HG02763 (cell line): Measurements from ENCODE around the gene TULP4.
"Not testable (repeated sequence)": the region's sequence is repeated elsewhere in the genome, so short reads cannot be mapped to it uniquely, and the experiment has no call there.

Experiments
- ATAC-seq: cut with Tn5 transposase; IDR thresholded peaks from one replicate; pipeline ENCODE4 v1.9.1; 2021; ENCODE audit warnings: mild to moderate bottlenecking, moderate library complexity; ENCODE audit not compliant: unreplicated experiment

TULP4 gene

DNA sequence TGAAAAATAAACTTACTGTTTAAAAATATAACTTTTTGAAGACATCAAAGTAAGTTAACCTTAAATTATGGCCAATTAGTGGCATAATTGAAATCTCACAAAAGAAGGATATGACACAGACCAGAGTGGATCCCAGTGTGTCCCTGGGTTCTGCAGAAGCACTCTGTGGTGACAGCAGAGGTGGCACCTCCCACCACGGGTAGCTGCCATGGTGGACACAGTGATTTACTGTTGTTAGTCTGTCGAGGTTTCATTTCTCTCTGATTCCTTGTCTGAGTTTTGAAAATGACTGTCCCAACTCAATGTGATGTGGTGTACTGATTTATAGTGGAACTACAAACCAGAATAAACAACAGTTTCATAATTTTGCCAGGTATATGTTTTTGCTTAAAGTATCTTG lies 76.5 kb downstream of the TULP4 start:
- no peak for ATAC-seq

DNA sequence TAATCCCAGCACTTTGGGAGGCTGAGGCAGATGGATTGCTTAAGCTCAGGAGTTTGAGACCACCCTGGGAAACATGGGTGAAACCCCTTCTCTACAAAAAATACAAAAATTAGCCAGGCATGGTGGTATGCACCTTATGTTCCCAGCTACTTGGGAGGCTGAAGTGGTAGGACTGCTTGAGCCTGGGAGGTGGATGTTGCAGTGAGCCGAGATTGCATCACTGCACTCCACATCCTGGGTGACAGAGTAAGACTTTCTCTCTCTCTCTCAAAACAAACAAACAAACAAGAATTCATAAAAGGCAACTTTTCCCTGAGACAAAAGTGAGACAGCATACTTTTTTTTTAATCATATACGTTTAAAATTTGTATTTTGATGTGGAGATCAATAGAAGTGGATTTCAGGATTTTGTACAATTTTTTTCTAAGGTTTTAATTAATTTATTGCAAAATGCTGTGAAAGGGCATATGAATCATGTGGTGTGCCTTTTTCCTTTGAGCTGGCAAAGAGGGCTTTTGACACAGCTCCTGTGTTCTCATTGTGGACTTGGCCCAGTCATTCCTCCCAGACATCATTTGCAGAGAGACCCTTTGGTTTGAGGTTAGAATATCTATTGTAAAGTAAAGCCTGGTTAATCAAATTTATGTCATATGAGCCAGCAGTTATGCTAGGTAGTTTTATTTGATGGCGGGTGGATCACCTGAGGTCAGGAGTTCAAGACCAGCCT lies 77.1 kb downstream of the TULP4 start:
- no peak for ATAC-seq

DNA sequence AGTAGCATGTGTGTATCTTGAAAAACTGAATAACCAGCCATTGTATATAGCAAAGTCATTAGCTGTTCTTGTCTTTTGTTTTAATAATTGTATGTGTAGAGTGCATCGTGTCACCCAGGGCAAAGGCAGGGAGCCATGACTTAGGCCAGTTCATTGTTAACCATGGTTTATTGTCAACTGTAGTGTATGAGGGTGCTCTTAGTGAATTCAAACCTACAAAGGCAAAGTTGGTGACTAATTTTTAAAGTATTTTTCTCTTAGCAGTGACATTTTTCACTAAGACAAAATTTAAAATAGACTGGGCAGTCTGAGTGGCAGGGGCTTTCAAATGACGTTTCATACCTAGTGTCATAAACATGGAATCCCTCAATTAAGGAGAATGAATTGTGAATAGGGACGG lies 79.0 kb downstream of the TULP4 start:
- ATAC-seq = no peak

DNA sequence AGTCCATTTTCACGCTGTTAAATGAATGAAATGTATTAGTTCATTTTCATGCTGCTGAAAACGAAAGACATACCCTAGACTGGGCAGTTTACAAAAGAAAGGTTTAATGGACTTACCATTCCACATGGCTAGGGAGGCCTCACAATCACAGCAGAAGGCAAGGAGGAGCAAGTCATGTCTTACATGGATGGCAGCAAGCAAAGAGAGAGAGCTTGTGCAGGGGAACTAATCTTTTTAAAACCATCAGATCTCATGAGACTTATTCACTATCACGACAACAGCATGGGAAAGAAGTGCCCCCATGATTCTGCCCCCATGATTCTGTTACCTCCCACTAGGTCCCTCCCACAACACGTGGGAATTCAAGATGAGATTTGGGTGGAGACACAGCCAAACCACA lies 79.7 kb downstream of the TULP4 start:
- ATAC-seq = not testable (repeated sequence)

DNA sequence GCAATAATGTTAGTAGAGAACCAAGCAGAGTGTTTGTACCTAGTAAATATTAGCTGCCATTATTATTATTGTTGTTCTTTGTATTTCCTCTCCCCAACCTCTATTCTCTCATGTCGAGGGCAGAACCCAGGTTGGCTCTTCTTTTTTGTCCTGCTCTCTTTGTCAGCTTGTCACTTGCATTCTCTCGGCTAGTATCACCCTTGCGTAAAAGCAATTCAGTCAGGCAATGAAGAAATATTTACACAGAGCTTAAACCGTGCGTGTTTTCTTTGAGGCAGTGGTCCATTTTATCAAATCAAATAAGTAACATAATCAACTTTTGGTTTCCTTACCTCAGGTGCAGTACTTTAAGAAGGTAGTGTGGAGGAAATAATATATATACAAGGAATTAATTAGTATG lies 83.9 kb downstream of the TULP4 start:
- ATAC-seq = no peak

DNA sequence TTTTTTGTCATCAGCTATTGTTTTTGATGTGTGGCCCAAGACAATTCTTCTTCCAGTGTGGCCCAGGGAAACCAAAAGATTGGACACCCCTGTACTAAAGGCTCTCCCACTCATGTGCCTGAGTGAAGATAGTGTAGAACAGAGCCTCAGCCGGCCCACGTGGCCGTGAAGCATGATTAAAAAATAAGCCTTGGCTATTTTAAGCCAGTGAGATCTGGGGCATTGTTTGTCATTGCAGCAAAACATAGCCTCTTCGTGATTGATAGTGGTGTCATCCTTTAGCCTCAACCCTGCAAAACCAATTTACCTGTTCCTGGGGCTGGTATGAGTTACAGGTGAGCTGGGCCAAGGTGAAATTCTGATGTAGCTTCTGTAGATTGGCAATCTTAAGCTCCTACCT lies 85.3 kb downstream of the TULP4 start:
- no peak for ATAC-seq

DNA sequence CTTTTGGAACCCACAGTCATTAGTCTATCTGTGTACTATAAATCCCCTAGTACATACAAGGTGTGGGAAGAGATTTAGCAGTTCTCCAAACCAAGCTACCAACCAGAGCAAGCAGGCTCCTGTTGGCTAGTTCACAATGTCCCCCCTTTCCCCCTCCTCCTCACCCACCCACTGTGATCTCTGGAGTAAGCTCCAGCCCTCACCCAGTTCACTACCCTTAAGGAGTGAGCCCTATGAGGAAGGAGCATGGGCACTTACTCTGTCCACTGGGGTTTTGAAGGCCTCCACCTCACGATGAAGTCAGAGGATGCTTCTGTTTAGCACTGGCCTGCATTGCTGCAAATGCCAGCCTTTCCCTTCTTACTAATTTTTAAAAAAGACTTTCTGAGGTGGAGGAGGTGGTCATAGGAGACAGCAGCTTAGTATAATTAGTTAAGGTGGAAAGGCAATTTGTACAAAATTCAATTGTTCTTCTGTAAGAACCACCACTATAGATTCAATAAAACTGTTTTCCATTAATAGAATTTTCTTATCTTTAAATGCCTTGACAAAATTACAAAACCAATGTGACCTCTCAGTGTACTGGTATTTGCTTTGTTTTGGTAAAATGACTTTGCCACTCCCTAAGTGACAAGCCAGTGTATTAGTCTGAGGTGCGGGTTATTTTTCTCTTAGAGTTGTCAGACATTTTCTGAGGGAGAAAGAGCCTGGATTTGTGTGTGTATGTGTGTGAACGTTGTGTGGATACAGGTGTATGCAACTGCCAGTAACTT lies 86.2 kb downstream of the TULP4 start:
- ATAC-seq = no peak

DNA sequence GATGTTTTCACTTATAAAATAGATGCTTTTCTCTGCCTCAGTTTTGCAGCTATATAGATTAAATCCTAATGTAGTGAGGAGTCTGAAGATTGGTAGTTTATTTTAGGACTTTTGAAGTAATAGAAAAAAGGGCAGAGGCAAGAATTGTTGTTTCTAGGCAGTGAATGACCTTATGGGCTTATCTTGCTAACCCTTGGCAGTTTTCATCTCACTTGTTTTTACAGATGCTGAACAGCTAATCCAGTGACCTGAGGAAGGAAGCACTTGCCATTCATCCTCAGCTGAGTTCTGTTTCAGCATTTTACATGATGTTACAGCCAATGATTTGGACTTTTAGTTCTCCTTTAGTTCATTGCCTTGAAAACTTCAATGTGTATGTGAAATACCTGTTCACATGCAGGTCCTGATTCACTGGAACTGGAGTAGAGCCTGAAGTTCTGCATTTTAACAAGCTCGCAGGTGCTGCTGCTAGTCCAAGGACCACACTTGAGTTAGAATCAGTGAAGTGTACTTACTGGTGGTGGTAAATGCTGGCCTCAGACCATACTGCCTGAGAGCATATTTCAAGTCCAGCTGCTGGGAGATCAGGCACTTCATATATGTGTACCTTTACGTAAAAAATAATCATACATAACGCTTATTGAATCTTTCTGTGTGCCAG lies 86.9 kb downstream of the TULP4 start:
- ATAC-seq = no peak

DNA sequence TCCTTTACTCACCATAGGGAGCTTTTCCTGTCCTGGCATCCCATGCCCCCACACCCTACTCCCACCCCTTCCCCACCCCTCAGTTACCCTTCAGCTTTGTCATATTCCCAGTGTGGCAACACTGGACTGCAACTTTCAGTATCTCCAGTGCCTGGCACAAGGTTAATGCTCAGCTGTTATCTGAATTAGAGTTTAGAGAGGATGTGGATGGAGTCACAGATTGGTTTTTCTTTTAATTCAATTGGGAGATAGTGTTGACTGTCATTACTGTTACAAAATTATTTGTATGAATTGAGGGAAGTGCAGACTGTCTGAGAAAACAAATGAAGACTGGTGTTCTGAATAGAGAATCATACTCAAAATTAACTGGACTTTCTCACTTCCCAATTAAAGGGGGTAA lies 89.9 kb downstream of the TULP4 start:
- no peak for ATAC-seq

DNA sequence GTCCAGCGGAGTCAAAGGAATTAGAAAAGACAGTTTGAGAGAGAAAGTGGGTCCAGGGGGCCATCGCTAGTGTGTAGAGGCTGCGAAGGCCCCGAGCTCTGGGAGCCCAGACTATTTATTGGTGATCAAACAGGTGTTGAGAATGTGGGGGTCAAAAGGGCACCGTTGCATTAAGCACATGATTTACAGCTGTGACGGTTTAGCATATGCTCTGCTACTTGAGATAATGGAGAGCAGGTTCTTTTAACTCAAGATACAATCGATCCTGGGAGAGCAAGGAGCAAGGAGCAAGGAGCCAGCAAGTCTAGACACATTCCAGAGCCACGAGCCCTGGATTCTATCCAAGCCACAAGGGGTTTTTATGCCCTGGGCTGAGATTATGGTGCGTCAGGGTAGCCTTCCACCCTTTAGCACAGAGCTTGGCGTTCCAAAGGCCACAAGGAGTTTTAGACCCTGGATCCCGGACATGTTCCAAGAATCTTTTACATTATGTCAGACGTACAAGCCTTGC lies 93.1 kb downstream of the TULP4 start:
- ATAC-seq = not testable (repeated sequence)

DNA sequence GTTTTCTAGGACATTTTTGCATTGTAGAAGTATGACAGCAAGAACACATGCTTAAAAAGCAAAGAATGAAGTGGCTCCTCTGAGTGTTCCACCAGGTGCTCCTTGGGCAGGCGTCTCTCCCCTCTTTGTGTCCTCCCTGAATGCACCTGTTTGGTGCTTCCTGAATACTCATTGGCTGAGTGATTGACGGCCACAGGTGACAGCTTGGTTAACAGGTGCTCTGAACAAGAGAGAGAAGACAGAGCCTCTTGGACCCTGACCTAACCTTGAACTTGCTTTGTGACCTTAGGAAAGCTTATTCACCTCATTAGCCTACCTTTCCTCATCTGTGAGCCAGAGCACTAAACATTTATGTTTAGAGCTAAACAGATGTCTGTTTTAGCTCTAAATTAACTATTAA lies 93.7 kb downstream of the TULP4 start:
- ATAC-seq = no peak

DNA sequence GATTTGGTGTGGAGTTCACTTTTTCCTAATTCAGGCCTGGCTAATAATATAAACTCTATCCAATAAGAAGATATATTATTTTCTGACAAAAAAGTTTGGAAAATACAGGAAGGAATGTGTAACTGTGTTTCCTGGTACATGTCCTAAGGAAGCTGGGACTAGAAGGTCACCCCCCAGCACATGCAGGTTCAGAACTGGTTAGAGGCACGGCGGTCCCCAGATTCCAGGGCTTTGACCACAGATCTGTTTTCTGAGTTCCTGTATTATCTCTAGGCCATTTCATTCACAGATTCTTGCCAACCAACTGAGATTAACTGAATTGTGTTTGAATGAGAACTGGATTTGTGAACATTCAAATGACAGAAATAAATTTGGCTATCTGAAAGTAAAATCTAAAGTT lies 94.5 kb downstream of the TULP4 start:
- no peak for ATAC-seq

DNA sequence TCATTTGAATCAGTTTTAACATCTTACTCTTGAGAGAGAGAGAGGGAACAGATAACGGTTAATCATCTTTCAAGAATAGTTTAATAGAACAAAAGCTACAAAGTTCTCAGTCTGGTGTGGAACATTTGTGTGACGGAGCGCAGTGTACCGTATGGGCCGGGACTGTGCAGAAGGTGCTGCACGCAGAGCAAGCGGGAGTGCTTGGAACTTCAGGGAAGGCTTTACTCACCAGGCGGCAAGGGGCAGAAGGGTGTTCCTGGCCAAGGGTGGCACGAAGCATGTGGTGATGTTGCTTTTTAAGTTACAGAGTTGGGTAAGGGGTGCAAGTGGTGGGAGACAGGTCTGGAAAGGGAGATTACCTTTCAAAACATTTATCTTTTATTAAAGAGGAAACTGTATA lies 95.7 kb downstream of the TULP4 start:
- no peak for ATAC-seq

DNA sequence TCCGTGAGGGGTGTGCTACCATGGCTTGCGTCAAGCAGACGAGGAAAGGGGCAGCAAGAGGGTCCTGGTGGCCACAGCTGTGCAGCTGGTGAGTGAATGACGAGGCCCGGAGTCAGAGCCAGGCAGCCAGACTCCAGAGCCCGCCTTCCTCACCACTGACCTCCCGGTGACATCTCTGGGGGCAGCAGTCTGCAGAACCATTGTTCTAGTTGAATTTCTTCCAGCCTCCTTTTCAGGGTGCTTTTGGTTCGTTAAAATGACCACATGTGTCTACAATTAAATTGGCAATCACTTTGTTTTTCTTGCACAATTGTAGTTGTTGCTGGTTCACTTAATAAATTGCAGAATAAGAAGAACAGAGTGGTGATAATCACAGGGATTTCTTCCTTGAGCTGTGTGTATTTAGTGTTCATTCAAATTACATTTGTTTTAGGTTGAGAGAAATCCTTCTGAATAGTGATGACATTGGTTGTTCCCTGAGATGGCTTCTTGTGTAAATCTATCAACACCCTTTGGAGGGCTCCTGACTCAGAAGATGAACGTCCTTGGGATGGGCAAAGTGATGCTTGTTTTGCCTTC lies 96.4 kb downstream of the TULP4 start:
- no peak for ATAC-seq

DNA sequence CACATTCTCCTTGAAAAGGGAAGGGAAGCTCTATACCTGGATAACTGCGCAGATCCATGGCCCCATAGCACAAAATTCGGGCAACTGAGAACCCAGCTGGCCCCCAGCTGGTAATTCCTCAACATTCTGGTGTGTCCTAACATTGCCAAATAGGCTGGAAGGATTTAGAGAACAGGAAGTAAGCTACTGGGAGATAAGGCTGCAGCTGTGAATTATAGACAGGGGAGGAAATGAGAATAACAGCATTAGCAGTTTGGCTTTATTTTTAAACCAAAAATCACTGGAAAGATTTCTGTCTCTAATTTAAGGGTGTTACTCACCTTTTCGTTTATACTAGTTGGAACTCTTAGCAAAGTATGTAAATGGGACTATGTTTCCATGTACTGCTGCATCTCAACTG lies 97.2 kb downstream of the TULP4 start:
- no peak for ATAC-seq

DNA sequence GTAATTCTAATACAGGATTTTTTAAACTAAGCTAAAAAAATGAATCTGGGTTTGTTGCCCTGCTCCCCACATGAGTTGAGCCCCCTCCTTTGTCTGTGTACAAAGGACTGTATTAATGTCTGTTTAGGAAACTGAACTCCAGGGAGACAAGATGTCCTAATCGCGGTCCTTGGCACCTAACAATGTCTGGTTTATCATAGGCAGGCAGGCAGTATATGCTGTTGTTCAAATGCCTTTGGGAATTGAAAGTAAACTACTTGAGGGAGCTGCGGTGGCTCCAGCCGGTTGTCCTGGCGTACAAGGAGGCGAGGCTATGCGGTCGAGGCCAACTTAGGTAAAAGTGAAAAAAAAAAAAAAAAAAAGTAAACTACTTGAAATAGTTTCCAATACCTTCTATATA lies 98.5 kb downstream of the TULP4 start:
- ATAC-seq = no peak

DNA sequence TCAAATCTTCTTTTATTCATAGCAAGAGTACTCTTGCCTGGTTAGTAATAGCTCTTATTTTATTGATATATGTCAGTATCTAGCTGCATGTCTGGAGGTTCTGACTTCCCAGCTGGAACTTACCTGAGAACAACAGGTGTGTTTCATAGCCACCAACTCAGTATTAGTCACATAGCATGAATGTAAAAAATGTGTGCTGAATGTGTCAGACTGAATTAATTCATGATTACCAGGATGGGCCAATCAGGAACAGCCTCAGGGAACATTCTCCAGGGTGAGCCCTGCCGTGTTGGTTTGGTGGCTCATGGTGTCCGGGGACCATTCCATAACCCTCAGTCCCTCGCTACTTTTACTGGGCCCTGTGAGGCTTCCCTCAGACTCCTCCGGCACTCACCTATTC lies 99.7 kb downstream of the TULP4 start:
- ATAC-seq = no peak

DNA sequence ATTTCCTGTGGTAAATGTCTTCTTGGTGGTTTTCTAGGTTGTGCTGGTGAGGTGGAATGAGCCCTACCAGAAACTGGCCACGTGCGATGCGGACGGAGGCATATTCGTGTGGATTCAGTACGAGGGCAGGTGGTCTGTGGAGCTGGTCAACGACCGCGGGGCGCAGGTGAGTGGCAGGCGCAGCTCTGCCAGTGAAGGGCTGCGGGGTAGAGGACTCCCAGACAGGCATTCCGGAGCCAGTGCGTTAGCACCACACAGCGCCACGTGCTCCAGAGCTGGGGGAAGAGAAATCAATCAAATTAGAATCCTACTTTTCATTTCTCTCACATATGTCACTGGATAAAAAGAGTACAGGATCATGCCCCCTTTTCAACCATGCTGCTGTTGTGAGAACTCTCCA lies 100.8 kb downstream of the TULP4 start:
- ATAC-seq = no peak

DNA sequence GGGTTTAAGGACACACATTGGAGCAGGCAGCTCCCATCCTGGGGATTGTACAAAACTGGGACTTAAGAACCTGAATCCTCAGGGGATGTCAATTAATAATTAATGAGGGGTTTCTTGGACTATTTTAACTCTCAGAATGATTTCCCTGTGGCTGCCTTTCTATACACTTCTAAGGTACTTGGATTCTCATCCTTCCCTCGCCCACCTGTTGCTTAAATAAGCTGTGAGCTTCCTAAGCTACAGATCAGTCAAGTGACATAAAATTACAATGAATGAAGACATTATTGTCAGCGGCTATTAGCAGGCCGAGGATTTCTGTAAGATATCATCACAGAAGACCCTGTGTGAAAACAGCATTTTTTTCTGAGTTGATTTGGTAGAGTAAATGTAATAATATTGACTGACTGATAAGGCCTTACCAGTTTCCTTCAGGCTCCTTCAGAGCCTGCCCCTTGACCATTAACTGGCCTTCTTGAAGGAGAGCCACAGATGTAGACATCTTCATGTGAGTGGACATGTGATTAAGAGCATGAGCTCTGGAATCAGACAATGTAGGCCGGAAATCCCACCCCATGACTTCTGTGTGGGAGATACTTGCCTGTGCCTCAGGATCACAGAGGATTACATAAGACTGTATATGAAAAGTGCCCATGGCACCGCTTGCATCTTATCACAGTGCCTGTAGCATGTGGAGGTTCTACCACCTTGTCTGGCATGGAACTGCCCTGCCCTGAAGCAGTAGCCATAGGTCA lies 101.7 kb downstream of the TULP4 start:
- ATAC-seq = no peak

DNA sequence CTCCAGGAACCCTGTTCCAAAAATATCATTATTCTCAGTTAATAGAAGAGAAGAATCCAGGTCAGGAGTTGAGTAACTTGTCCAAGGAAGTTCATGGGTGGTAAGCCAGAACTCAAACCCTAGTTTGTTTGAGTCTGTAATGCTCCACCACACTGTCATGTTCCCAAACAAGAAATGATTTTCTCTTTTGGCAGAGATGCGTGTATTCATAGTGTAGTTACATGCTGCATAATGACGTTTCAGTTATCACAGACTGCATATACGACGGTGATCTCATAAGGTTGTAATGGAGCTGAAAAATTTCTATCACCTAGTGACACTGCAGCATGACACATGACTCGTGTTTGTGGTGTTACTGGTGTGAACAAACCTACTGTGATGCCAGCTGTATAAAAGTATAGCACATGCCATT lies 102.6 kb downstream of the TULP4 start:
- no peak for ATAC-seq

DNA sequence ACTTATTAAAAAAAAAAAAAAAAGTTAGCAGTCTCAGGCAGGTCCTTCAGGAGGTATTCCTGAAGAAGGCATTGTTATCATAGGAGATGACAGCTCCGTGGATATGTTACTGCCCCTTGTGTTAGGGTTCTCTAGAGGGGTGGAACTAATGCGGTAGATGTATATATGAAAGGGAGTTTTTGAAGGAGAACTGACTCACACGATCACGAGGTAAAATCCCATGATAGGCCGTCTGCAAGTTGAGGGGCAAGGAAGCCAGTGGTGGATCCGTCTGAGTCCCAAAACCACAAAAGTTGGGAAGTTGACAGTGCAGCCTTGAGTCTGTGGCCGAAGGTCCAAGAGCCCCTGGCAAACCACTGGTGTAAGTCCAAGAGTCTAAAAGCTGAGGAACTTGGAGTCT lies 103.4 kb downstream of the TULP4 start:
- ATAC-seq = no peak
